Stimulated activated CD8-positive, alpha-beta memory T cell treated with anti-CD3 and anti-CD28 coated beads, Interleukin-15, amount 100 ng/mL, for 24 hours (primary cell): ENCODE data around the gene PTPN5.

ENCODE experiments used
- DNase-seq: peaks from one replicate; pipeline ENCODE4 v3.0.0-alpha.2; 2020; ENCODE audit warnings: low read depth

Gene PTPN5

GRCh38 chr11:18773104-18773503 is 18.5 kb downstream of the PTPN5 start:
- DNase-seq: no peak

- DNase-seq: no peak
These were observed 19.4 kb downstream of the PTPN5 start for GRCh38 chr11:18772211-18772610.

GRCh38 chr11:18771266-18772035 is 20.1 kb downstream of the PTPN5 start:
- no peak for DNase-seq

GRCh38 chr11:18770479-18771125 is 21.0 kb downstream of the PTPN5 start:
- DNase-seq: no peak

- DNase-seq: no peak
These were observed 21.7 kb downstream of the PTPN5 start for GRCh38 chr11:18769802-18770456.

GRCh38 chr11:18768978-18769377 is 22.6 kb downstream of the PTPN5 start:
- DNase-seq: no peak

- DNase-seq: no peak
These were observed 23.1 kb downstream of the PTPN5 start for GRCh38 chr11:18768472-18768901.

- DNase-seq: no peak
These were observed 25.6 kb downstream of the PTPN5 start for GRCh38 chr11:18766015-18766414.

GRCh38 chr11:18765554-18765953 is 26.0 kb downstream of the PTPN5 start:
- DNase-seq: no peak

- DNase-seq: no peak
These were observed 29.9 kb downstream of the PTPN5 start for GRCh38 chr11:18761741-18762140.

GRCh38 chr11:18761144-18761543 is 30.5 kb downstream of the PTPN5 start:
- no peak for DNase-seq

- DNase-seq: no peak
These were observed 33.8 kb downstream of the PTPN5 start for GRCh38 chr11:18757811-18758210.

- DNase-seq: no peak
These were observed 34.7 kb downstream of the PTPN5 start for GRCh38 chr11:18756889-18757288.

- DNase-seq: no peak
These were observed 37.3 kb downstream of the PTPN5 start for GRCh38 chr11:18754308-18754707.

- no peak for DNase-seq
These were observed 39.1 kb downstream of the PTPN5 start for GRCh38 chr11:18752502-18752901.

- DNase-seq: no peak
These were observed 40.7 kb downstream of the PTPN5 start for GRCh38 chr11:18750944-18751343.

GRCh38 chr11:18749681-18750319 is 41.8 kb downstream of the PTPN5 start:
- no peak for DNase-seq

GRCh38 chr11:18748766-18749365 is 42.7 kb downstream of the PTPN5 start:
- no peak for DNase-seq

- DNase-seq: no peak
These were observed 46.3 kb downstream of the PTPN5 start for GRCh38 chr11:18745251-18745650.

- no peak for DNase-seq
These were observed 47.6 kb downstream of the PTPN5 start for GRCh38 chr11:18743900-18744514.

- no peak for DNase-seq
These were observed 48.2 kb downstream of the PTPN5 start for GRCh38 chr11:18743365-18743764.

GRCh38 chr11:18741783-18742182 is 49.8 kb downstream of the PTPN5 start:
- DNase-seq: no peak
